ENCODE results near the gene SLC9B1. TPM values are rescaled to one million over a fixed set of nuclear protein-coding genes. Genes with fewer than 3 reads are reported as not detected.

SLC9B1 gene
- total RNA-seq, 2 experiments from 2014 or later = 1.8 to 3.7 TPM

GRCh38 chr4:103032574-103032973, 13.1 kb upstream of the SLC9B1 start:
- H3K36me3 Mint-ChIP-seq (ENCODE audit: low read depth) = peaks cover 32% of the 10 kb centered on the region
- H3K4me1 Mint-ChIP-seq = no peaks in the 10 kb centered on the region
- peak; percentile 63 for ATAC-seq
- intact Hi-C loops (cut with DNase I, micrococcal nuclease) = no loop called here
- DNase-seq = peak; percentile 23
- no peaks in the 10 kb centered on the region for H3K9me3 Mint-ChIP-seq (ENCODE audit: low read depth)
- H3K27ac Mint-ChIP-seq = no peak overlapping the region
- no peak overlapping the region for H3K4me3 Mint-ChIP-seq
- POLR2A ChIA-PET = interaction anchor here (0.6 kb wide), 1 partner anchor 328 kb away, joined by 3 read pairs; no protein-coding TSS in a partner anchor
- H3K27me3 Mint-ChIP-seq = no peaks in the 10 kb centered on the region
- CTCF ChIA-PET = interaction anchor here (0.7 to 1.2 kb wide), 7 partner anchors 11 to 465 kb away, joined by 3 to 5 read pairs (median 3); no protein-coding TSS in a partner anchor

GRCh38 chr4:103030791-103031190, 11.3 kb upstream of the SLC9B1 start:
- peaks cover 20% of the 10 kb centered on the region for H3K36me3 Mint-ChIP-seq (ENCODE audit: low read depth)
- no peaks in the 10 kb centered on the region for H3K9me3 Mint-ChIP-seq (ENCODE audit: low read depth)
- peaks cover 6% of the 10 kb centered on the region for H3K4me1 Mint-ChIP-seq
- DNase-seq (no peak), ATAC-seq (no peak)
- ChIA-PET POLR2A (no interaction called here), CTCF (no interaction called here)
- H3K4me3 Mint-ChIP-seq = no peak overlapping the region
- intact Hi-C loops (cut with DNase I, micrococcal nuclease) = no loop called here
- H3K27ac Mint-ChIP-seq = no peak overlapping the region
- H3K27me3 Mint-ChIP-seq = no peaks in the 10 kb centered on the region

GRCh38 chr4:103029300-103029699, 9.8 kb upstream of the SLC9B1 start:
- Mint-ChIP-seq H3K9me3 (ENCODE audit: low read depth) (no peaks in the 10 kb centered on the region), H3K27ac (no peak overlapping the region), H3K36me3 (ENCODE audit: low read depth) (peaks cover 12% of the 10 kb centered on the region), H3K27me3 (no peaks in the 10 kb centered on the region), H3K4me3 (no peak overlapping the region), H3K4me1 (peaks cover 8% of the 10 kb centered on the region)
- CTCF ChIA-PET = interaction anchor here (1.1 kb wide), 1 partner anchor 404 kb away, joined by 4 read pairs; no protein-coding TSS in a partner anchor
- intact Hi-C loops (cut with DNase I, micrococcal nuclease) = no loop called here
- no peak for DNase-seq
- ATAC-seq = no peak
- POLR2A ChIA-PET = no interaction called here

GRCh38 chr4:103026868-103027267, 7.4 kb upstream of the SLC9B1 start:
- no peak overlapping the region for H3K4me3 Mint-ChIP-seq
- peaks cover 8% of the 10 kb centered on the region for H3K4me1 Mint-ChIP-seq
- ChIA-PET CTCF (interaction anchor here (1.3 kb wide), 1 partner anchor 17 kb away, joined by 4 read pairs; no protein-coding TSS in a partner anchor), POLR2A (no interaction called here)
- no peak for ATAC-seq
- no peak overlapping the region for H3K27ac Mint-ChIP-seq
- no peaks in the 10 kb centered on the region for H3K27me3 Mint-ChIP-seq
- no peaks in the 10 kb centered on the region for H3K9me3 Mint-ChIP-seq (ENCODE audit: low read depth)
- no peak for DNase-seq
- intact Hi-C loops (cut with DNase I, micrococcal nuclease) = no loop called here
- H3K36me3 Mint-ChIP-seq (ENCODE audit: low read depth) = peaks cover 17% of the 10 kb centered on the region

GRCh38 chr4:103024996-103025395, 5.5 kb upstream of the SLC9B1 start:
- DNase-seq (no peak), ATAC-seq (no peak)
- Mint-ChIP-seq H3K4me3 (no peak overlapping the region), H3K27ac (no peak overlapping the region), H3K27me3 (no peaks in the 10 kb centered on the region), H3K9me3 (ENCODE audit: low read depth) (no peaks in the 10 kb centered on the region), H3K36me3 (ENCODE audit: low read depth) (peaks cover 10% of the 10 kb centered on the region), H3K4me1 (peaks cover 13% of the 10 kb centered on the region)
- intact Hi-C loops (cut with DNase I, micrococcal nuclease) = no loop called here
- ChIA-PET CTCF (interaction anchor here (0.5 to 0.6 kb wide), 2 partner anchors 27 to 215 kb away, joined by 3 to 5 read pairs; no protein-coding TSS in a partner anchor), POLR2A (interaction anchor here (0.7 kb wide), 1 partner anchor 119 kb away, joined by 3 read pairs; no protein-coding TSS in a partner anchor)

- Mint-ChIP-seq H3K4me3 (no peak overlapping the region), H3K27me3 (no peaks in the 10 kb centered on the region), H3K9me3 (ENCODE audit: low read depth) (no peaks in the 10 kb centered on the region), H3K36me3 (ENCODE audit: low read depth) (peaks cover 7% of the 10 kb centered on the region), H3K4me1 (peaks cover 24% of the 10 kb centered on the region), H3K27ac (no peak overlapping the region)
- intact Hi-C loops (cut with DNase I, micrococcal nuclease) = no loop called here
- no peak for DNase-seq
- no peak for ATAC-seq
- ChIA-PET POLR2A (no interaction called here), CTCF (interaction anchor here (0.6 to 1.3 kb wide), 3 partner anchors 12 to 188 kb away, joined by 4 read pairs; no protein-coding TSS in a partner anchor)
These were observed 1.6 kb upstream of the SLC9B1 start for GRCh38 chr4:103021120-103021519.

GRCh38 chr4:103018391-103019307, 856 bp downstream of the SLC9B1 start:
- no peaks in the 10 kb centered on the region for H3K27me3 Mint-ChIP-seq
- intact Hi-C loops (cut with DNase I, micrococcal nuclease) = loop anchor here (1.0 to 10.0 kb wide), 11 partner anchors 58 to 674 kb away; partner anchors contain the start of genes BDH2 (in 2 of the 2), SLC39A8 (in 2 of the 2), SLC9B2 (in 2 of the 2) and CISD2 (in 1 of the 2)
- ChIA-PET CTCF (interaction anchor here (0.6 to 1.1 kb wide), 2 partner anchors 11 to 149 kb away, joined by 3 to 5 read pairs; no protein-coding TSS in a partner anchor), POLR2A (interaction anchor here (0.5 to 1.5 kb wide), 3 partner anchors 93 to 388 kb away, joined by 3 to 4 read pairs (median 3); partner anchors contain the start of gene UBE2D3)
- peaks cover 7% of the 10 kb centered on the region for H3K36me3 Mint-ChIP-seq (ENCODE audit: low read depth)
- H3K9me3 Mint-ChIP-seq (ENCODE audit: low read depth) = no peaks in the 10 kb centered on the region
- peaks cover 19% of the 10 kb centered on the region for H3K4me1 Mint-ChIP-seq
- H3K4me3 Mint-ChIP-seq = peak overlapping the region; percentile 86
- DNase-seq (peak; percentile 14), ATAC-seq (no peak)
- H3K27ac Mint-ChIP-seq = peak overlapping the region; percentile 97

- Mint-ChIP-seq H3K27me3 (no peaks in the 10 kb centered on the region), H3K9me3 (ENCODE audit: low read depth) (no peaks in the 10 kb centered on the region), H3K27ac (no peak overlapping the region), H3K36me3 (ENCODE audit: low read depth) (no peaks in the 10 kb centered on the region), H3K4me3 (no peak overlapping the region), H3K4me1 (no peaks in the 10 kb centered on the region)
- ATAC-seq (no peak), DNase-seq (no peak)
- ChIA-PET CTCF (interaction anchor here (0.7 to 2.6 kb wide), 4 partner anchors 64 to 582 kb away, joined by 3 to 9 read pairs (median 3); partner anchors contain the start of genes BDH2 and SLC9B2), POLR2A (no interaction called here)
- intact Hi-C loops (cut with DNase I, micrococcal nuclease) = loop anchor here in 1 of 2 experiments (10.0 kb wide), 1 partner anchor 668 kb away; the partner anchor contains the start of gene SLC39A8
These were observed 7.0 kb downstream of the SLC9B1 start for GRCh38 chr4:103012551-103012950.

GRCh38 chr4:103012060-103012459, 7.4 kb downstream of the SLC9B1 start:
- no peaks in the 10 kb centered on the region for H3K27me3 Mint-ChIP-seq
- CTCF ChIA-PET = interaction anchor here (0.7 to 2.6 kb wide), 4 partner anchors 65 to 582 kb away, joined by 3 to 9 read pairs (median 3); partner anchors contain the start of genes BDH2 and SLC9B2
- no peak overlapping the region for H3K27ac Mint-ChIP-seq
- intact Hi-C loops (cut with DNase I, micrococcal nuclease) = loop anchor here in 1 of 2 experiments (10.0 kb wide), 1 partner anchor 667 kb away; the partner anchor contains the start of gene SLC39A8
- H3K36me3 Mint-ChIP-seq (ENCODE audit: low read depth) = no peaks in the 10 kb centered on the region
- no peak for ATAC-seq
- H3K9me3 Mint-ChIP-seq (ENCODE audit: low read depth) = no peaks in the 10 kb centered on the region
- H3K4me3 Mint-ChIP-seq = no peak overlapping the region
- POLR2A ChIA-PET = no interaction called here
- DNase-seq = no peak
- H3K4me1 Mint-ChIP-seq = no peaks in the 10 kb centered on the region

GRCh38 chr4:103011378-103012025, 8.0 kb downstream of the SLC9B1 start:
- Mint-ChIP-seq H3K27ac (no peak overlapping the region), H3K27me3 (no peaks in the 10 kb centered on the region), H3K4me3 (no peak overlapping the region), H3K36me3 (ENCODE audit: low read depth) (no peaks in the 10 kb centered on the region), H3K9me3 (ENCODE audit: low read depth) (no peaks in the 10 kb centered on the region), H3K4me1 (no peaks in the 10 kb centered on the region)
- intact Hi-C loops (cut with DNase I, micrococcal nuclease) = loop anchor here in 1 of 2 experiments (10.0 kb wide), 1 partner anchor 667 kb away; the partner anchor contains the start of gene SLC39A8
- ChIA-PET CTCF (interaction anchor here (0.7 to 1.0 kb wide), 2 partner anchors 80 to 142 kb away, joined by 3 read pairs; partner anchors contain the start of gene CISD2), POLR2A (no interaction called here)
- DNase-seq = no peak
- ATAC-seq = no peak

GRCh38 chr4:103010804-103011203, 8.7 kb downstream of the SLC9B1 start:
- ChIA-PET CTCF (interaction anchor here (0.6 to 1.0 kb wide), 4 partner anchors 142 to 580 kb away, joined by 3 to 4 read pairs (median 3); partner anchors contain the start of gene CISD2), POLR2A (interaction anchor here (0.6 kb wide), 1 partner anchor 125 kb away, joined by 5 read pairs; no protein-coding TSS in a partner anchor)
- no peak overlapping the region for H3K4me3 Mint-ChIP-seq
- H3K4me1 Mint-ChIP-seq = no peaks in the 10 kb centered on the region
- ATAC-seq (no peak), DNase-seq (no peak)
- intact Hi-C loops (cut with DNase I, micrococcal nuclease) = loop anchor here in 1 of 2 experiments (10.0 kb wide), 1 partner anchor 666 kb away; the partner anchor contains the start of gene SLC39A8
- H3K27ac Mint-ChIP-seq = no peak overlapping the region
- no peaks in the 10 kb centered on the region for H3K36me3 Mint-ChIP-seq (ENCODE audit: low read depth)
- no peaks in the 10 kb centered on the region for H3K27me3 Mint-ChIP-seq
- no peaks in the 10 kb centered on the region for H3K9me3 Mint-ChIP-seq (ENCODE audit: low read depth)

Measured in activated CD4-positive, alpha-beta T cell treated with anti-CD3 and anti-CD28 coated beads for 36 hours (primary cell).